ENCODE data around the gene HUS1. TPM values are rescaled to one million over a fixed set of nuclear protein-coding genes. Genes with fewer than 3 reads are reported as not detected.

The HUS1 gene
- total RNA-seq, 4 donors from 2014 or later, result 5.1 to 64.7 (median 41.9) TPM

- Histone ChIP-seq H3K4me3 (no peak overlapping the region), H3K9me3 (no peaks in the 10 kb centered on the region), H3K27me3 (no peaks in the 10 kb centered on the region), H3K27ac (no peak overlapping the region), H3K4me1 (no peaks in the 10 kb centered on the region), H3K36me3 (no peaks in the 10 kb centered on the region)
- intact Hi-C loops (cut with DNase I; ENCODE audit: low total_unique reads), result no loop called here
- TF ChIP-seq POLR2A (IDR thresholded peaks at IDR 0.05) (no peak), CTCF (IDR thresholded peaks at IDR 0.05) (no peak)
- DNase-seq, result no peak
Observed at GRCh38 chr7:48011951-48012350, 32.5 kb upstream of the HUS1 start.

- H3K36me3 ChIP-seq, result no peaks in the 10 kb centered on the region
- no peaks in the 10 kb centered on the region for H3K27me3 ChIP-seq
- intact Hi-C loops (cut with DNase I; ENCODE audit: low total_unique reads), result no loop called here
- TF ChIP-seq POLR2A (IDR thresholded peaks at IDR 0.05) (no peak), CTCF (IDR thresholded peaks at IDR 0.05) (no peak)
- no peak for DNase-seq
- no peak overlapping the region for H3K27ac ChIP-seq
- no peaks in the 10 kb centered on the region for H3K9me3 ChIP-seq
- no peaks in the 10 kb centered on the region for H3K4me1 ChIP-seq
- H3K4me3 ChIP-seq, result no peak overlapping the region
Observed at GRCh38 chr7:48011323-48011722, 31.9 kb upstream of the HUS1 start.

- intact Hi-C loops (cut with DNase I; ENCODE audit: low total_unique reads), result no loop called here
- H3K4me3 ChIP-seq, result no peak overlapping the region
- H3K4me1 ChIP-seq, result no peaks in the 10 kb centered on the region
Observed at GRCh38 chr7:48009954-48010353, 30.5 kb upstream of the HUS1 start.

GRCh38 chr7:48009257-48009656 is 29.8 kb upstream of the HUS1 start:
- H3K4me1 ChIP-seq, result no peaks in the 10 kb centered on the region
- no peak overlapping the region for H3K27ac ChIP-seq
- H3K9me3 ChIP-seq, result no peaks in the 10 kb centered on the region
- no peaks in the 10 kb centered on the region for H3K36me3 ChIP-seq
- DNase-seq, result no peak
- no peak for TF ChIP-seq POLR2A (IDR thresholded peaks at IDR 0.05)
- TF ChIP-seq CTCF (IDR thresholded peaks at IDR 0.05), result no peak
- H3K27me3 ChIP-seq, result no peaks in the 10 kb centered on the region
- intact Hi-C loops (cut with DNase I; ENCODE audit: low total_unique reads), result no loop called here
- H3K4me3 ChIP-seq, result no peak overlapping the region

More at GRCh38 chr7:48009954-48010353, 30.5 kb upstream of the HUS1 start:
- DNase-seq, result no peak
- Histone ChIP-seq H3K27me3 (no peaks in the 10 kb centered on the region), H3K36me3 (no peaks in the 10 kb centered on the region), H3K9me3 (no peaks in the 10 kb centered on the region), H3K27ac (no peak overlapping the region)
- TF ChIP-seq CTCF (IDR thresholded peaks at IDR 0.05) (no peak), POLR2A (IDR thresholded peaks at IDR 0.05) (no peak)

- Histone ChIP-seq H3K27me3 (no peaks in the 10 kb centered on the region), H3K9me3 (no peaks in the 10 kb centered on the region), H3K36me3 (no peaks in the 10 kb centered on the region), H3K4me1 (no peaks in the 10 kb centered on the region), H3K4me3 (no peak overlapping the region), H3K27ac (no peak overlapping the region)
- DNase-seq, result no peak
- TF ChIP-seq POLR2A (IDR thresholded peaks at IDR 0.05) (no peak), CTCF (IDR thresholded peaks at IDR 0.05) (no peak)
- intact Hi-C loops (cut with DNase I; ENCODE audit: low total_unique reads), result no loop called here
Observed at GRCh38 chr7:48006866-48007265, 27.5 kb upstream of the HUS1 start.
